CD4-positive, alpha-beta T cell treated with Interleukin-1 beta for 1 hour (primary cell): ENCODE data around the gene HSPA13.
"Not testable (repeated sequence)": the region's sequence is repeated elsewhere in the genome, so short reads cannot be mapped to it uniquely, and the experiment has no call there.

Experiments used
- DNase-seq, 2 donors: peaks; one replicate each; pipeline ENCODE4 v3.0.0-alpha.2; 2020 to 2022

The HSPA13 gene

GRCh38 chr21:14382835-14383595 is at the start of gene HSPA13:
HSPA13 (minus strand) TSS chr21:14383146; CDS start chr21:14383119, 27 bp downstream.
- peak; percentile 99 to 100 for DNase-seq

- no peak for DNase-seq
Measured at GRCh38 chr21:14418920-14419319, 36.0 kb upstream of the HSPA13 start.

- DNase-seq = no peak
Measured at GRCh38 chr21:14414932-14415508, 32.1 kb upstream of the HSPA13 start.

GRCh38 chr21:14405962-14406361 is 23.0 kb upstream of the HSPA13 start:
- no peak for DNase-seq

- DNase-seq = no peak
Measured at GRCh38 chr21:14405225-14405624, 22.3 kb upstream of the HSPA13 start.

- DNase-seq = peak in 1 of 2 donors; percentile 45
Measured at GRCh38 chr21:14403681-14404318, 20.9 kb upstream of the HSPA13 start.

GRCh38 chr21:14401217-14401616 is 18.3 kb upstream of the HSPA13 start:
- no peak for DNase-seq

- no peak for DNase-seq
Measured at GRCh38 chr21:14388282-14388681, 5.3 kb upstream of the HSPA13 start.

- no peak for DNase-seq
Measured at GRCh38 chr21:14384453-14384852, 1.5 kb upstream of the HSPA13 start.

- peak in 1 of 2 donors; percentile 18 for DNase-seq
Measured at GRCh38 chr21:14383596-14384180, 742 bp upstream of the HSPA13 start.

GRCh38 chr21:14382486-14382834 is 486 bp downstream of the HSPA13 start:
- no peak for DNase-seq

GRCh38 chr21:14376854-14377253 is 6.1 kb downstream of the HSPA13 start:
- DNase-seq = no peak

- DNase-seq = no peak
Measured at GRCh38 chr21:14366998-14367397, 15.9 kb downstream of the HSPA13 start.

- DNase-seq = peak in 1 of 2 donors; percentile 2
Measured at GRCh38 chr21:14361958-14362357, 21.0 kb downstream of the HSPA13 start.

- no peak for DNase-seq
Measured at GRCh38 chr21:14358775-14359174, 24.2 kb downstream of the HSPA13 start.

GRCh38 chr21:14356746-14357145 is 26.2 kb downstream of the HSPA13 start:
- no peak for DNase-seq

GRCh38 chr21:14354515-14354914 is 28.4 kb downstream of the HSPA13 start:
- DNase-seq = no peak

- DNase-seq = no peak
Measured at GRCh38 chr21:14353726-14354125, 29.2 kb downstream of the HSPA13 start.

- DNase-seq = no peak
Measured at GRCh38 chr21:14353231-14353630, 29.7 kb downstream of the HSPA13 start.

- not testable (repeated sequence) for DNase-seq
Measured at GRCh38 chr21:14327346-14327745, 55.6 kb downstream of the HSPA13 start.

- no peak for DNase-seq
Measured at GRCh38 chr21:14325595-14325994, 57.4 kb downstream of the HSPA13 start.
